PC-9 (cell line): Measurements from ENCODE around the gene TRMT1. TPM values are rescaled to one million over a fixed set of nuclear protein-coding genes. Genes with fewer than 3 reads are reported as not detected.

Source experiments
- BruUV-seq: library from RNA; stranded (reverse); fragments of 400-500 nt; replicated peaks from 2 replicates; lab custom pipeline; 2021; lab: Mats Ljungman, UMichigan
- CTCF ChIA-PET: fragments of 300-600 bp; sonication (Branson Sonifier 250); formaldehyde crosslinking; loops from one replicate; lab custom pipeline; 2022; ENCODE audit warnings: antibody characterized with exemption; lab: Charles Lee
- POLR2A ChIA-PET: fragments of 300-600 bp; sonication (Branson Sonifier 250); formaldehyde crosslinking; loops from one replicate; lab custom pipeline; 2022; ENCODE audit warnings: antibody characterized with exemption; ENCODE audit not compliant: unreplicated experiment; lab: Charles Lee
- DNase-seq, 2 experiments: peaks; one replicate each; pipeline versions ENCODE4 v3.0.0 to v3.0.0-alpha.2; 2015 to 2022; ENCODE audit warnings: mixed read lengths in 1 of 2
- H2AFZ ChIP-seq: fragments of 200-600 bp; sonication (generic); 2 replicates; pipeline ENCODE4 v1.8.1; 2017; ENCODE audit warnings: antibody characterized with exemption
- H3F3A ChIP-seq: fragments of 200-600 bp; sonication (generic); 2 replicates; pipeline ENCODE4 v1.8.1; 2017; ENCODE audit warnings: antibody characterized with exemption, mild to moderate bottlenecking, low read depth; ENCODE audit not compliant: insufficient read depth
- H3K27ac ChIP-seq: fragments of 200-600 bp; sonication (generic); 2 replicates; pipeline ENCODE4 v1.6.1; 2016; ENCODE audit warnings: mixed run types
- H3K27me3 ChIP-seq: fragments of 200-600 bp; sonication (generic); 2 replicates; pipeline ENCODE4 v1.6.1; 2016; ENCODE audit warnings: low read depth, mixed run types; ENCODE audit not compliant: insufficient read depth
- H3K36me3 ChIP-seq: fragments of 200-600 bp; sonication (generic); 2 replicates; pipeline ENCODE4 v1.6.1; 2016; ENCODE audit warnings: low read depth, mixed run types
- H3K4me1 ChIP-seq: fragments of 200-600 bp; sonication (generic); replicated peaks from 2 replicates; pipeline ENCODE4 v1.6.1; 2016; ENCODE audit warnings: mixed run types; ENCODE audit not compliant: insufficient read depth
- H3K4me2 ChIP-seq: fragments of 200-600 bp; sonication (generic); 2 replicates; pipeline ENCODE4 v1.6.1; 2017; ENCODE audit warnings: mixed run types
- H3K4me3 ChIP-seq: fragments of 200-600 bp; sonication (generic); 2 replicates; pipeline ENCODE4 v1.6.1; 2016; ENCODE audit warnings: mixed run types
- H3K79me2 ChIP-seq: fragments of 200-600 bp; sonication (generic); 2 replicates; pipeline ENCODE4 v1.6.1; 2017; ENCODE audit warnings: low read depth, mixed run types
- H3K9me2 ChIP-seq: fragments of 200-600 bp; sonication (generic); 2 replicates; pipeline ENCODE4 v1.8.1; 2017; ENCODE audit warnings: mild to moderate bottlenecking; ENCODE audit not compliant: insufficient read depth
- H3K9me3 ChIP-seq: fragments of 200-600 bp; sonication (generic); 2 replicates; pipeline ENCODE4 v1.8.1; 2016; ENCODE audit warnings: low read depth; ENCODE audit not compliant: insufficient read depth
- H4K20me1 ChIP-seq: fragments of 200-600 bp; sonication (generic); 2 replicates; pipeline ENCODE4 v1.8.1; 2017; ENCODE audit not compliant: insufficient read depth
- EZH2 ChIP-seq: fragments of 200-600 bp; sonication (generic); IDR thresholded peaks from 2 replicates; pipeline ENCODE4 v1.8.0; 2017; ENCODE audit warnings: antibody characterized with exemption, low read depth
- intact Hi-C: fragments of 100-400 bp; cut with micrococcal nuclease; formaldehyde crosslinking; loops from one replicate; pipeline ENCODE4 v1.10.0; 2022; ENCODE audit not compliant: unreplicated experiment
- total RNA-seq: library from RNA; stranded (reverse); gene quantifications from 2 replicates; pipeline ENCODE4 v1.2.3, GENCODE V29; 2021
- TF ChIP-seq, protein P1 (sequence below): fragments of 200-600 bp; sonication (generic); conservative IDR thresholded peaks from 2 replicates; pipeline ENCODE4 v1.6.1; 2017; ENCODE audit warnings: mixed run types, antibody characterized with exemption, mild to moderate bottlenecking, moderate library complexity

Gene TRMT1
- total RNA-seq, 1 experiment from 2014 or later, result 44.1 TPM

GRCh38 chr19:13069415-13070359 lies 46.9 kb downstream of the TRMT1 start:
- CTCF ChIA-PET, result interaction anchor here (1.2 kb wide), 1 partner anchor 8 kb away, joined by 5 read pairs; no protein-coding TSS in a partner anchor
- POLR2A ChIA-PET, result no interaction called here
- H3K27me3 ChIP-seq, result peaks cover 55% of the 10 kb centered on the region; the same call in 1 of the 2 replicates
- H3K27ac ChIP-seq, result no peak overlapping the region
- no peaks in the 10 kb centered on the region for H3K4me1 ChIP-seq
- H4K20me1 ChIP-seq, result no peaks in the 10 kb centered on the region
- H3K36me3 ChIP-seq, result no peaks in the 10 kb centered on the region
- no peak for TF ChIP-seq EZH2
- TF ChIP-seq, protein P1, sequence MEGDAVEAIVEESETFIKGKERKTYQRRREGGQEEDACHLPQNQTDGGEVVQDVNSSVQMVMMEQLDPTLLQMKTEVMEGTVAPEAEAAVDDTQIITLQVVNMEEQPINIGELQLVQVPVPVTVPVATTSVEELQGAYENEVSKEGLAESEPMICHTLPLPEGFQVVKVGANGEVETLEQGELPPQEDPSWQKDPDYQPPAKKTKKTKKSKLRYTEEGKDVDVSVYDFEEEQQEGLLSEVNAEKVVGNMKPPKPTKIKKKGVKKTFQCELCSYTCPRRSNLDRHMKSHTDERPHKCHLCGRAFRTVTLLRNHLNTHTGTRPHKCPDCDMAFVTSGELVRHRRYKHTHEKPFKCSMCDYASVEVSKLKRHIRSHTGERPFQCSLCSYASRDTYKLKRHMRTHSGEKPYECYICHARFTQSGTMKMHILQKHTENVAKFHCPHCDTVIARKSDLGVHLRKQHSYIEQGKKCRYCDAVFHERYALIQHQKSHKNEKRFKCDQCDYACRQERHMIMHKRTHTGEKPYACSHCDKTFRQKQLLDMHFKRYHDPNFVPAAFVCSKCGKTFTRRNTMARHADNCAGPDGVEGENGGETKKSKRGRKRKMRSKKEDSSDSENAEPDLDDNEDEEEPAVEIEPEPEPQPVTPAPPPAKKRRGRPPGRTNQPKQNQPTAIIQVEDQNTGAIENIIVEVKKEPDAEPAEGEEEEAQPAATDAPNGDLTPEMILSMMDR, result no peak
- BruUV-seq, result no TSS peak
- H2AFZ ChIP-seq, result no peak overlapping the region
- no peaks in the 10 kb centered on the region for H3K79me2 ChIP-seq
- intact Hi-C loops, result no loop called here
- no peaks in the 10 kb centered on the region for H3F3A ChIP-seq
- no peaks in the 10 kb centered on the region for H3K9me3 ChIP-seq
- no peak overlapping the region for H3K4me2 ChIP-seq
- no peak overlapping the region for H3K4me3 ChIP-seq
- H3K9me2 ChIP-seq, result no peaks in the 10 kb centered on the region
- DNase-seq, result no peak

DNA sequence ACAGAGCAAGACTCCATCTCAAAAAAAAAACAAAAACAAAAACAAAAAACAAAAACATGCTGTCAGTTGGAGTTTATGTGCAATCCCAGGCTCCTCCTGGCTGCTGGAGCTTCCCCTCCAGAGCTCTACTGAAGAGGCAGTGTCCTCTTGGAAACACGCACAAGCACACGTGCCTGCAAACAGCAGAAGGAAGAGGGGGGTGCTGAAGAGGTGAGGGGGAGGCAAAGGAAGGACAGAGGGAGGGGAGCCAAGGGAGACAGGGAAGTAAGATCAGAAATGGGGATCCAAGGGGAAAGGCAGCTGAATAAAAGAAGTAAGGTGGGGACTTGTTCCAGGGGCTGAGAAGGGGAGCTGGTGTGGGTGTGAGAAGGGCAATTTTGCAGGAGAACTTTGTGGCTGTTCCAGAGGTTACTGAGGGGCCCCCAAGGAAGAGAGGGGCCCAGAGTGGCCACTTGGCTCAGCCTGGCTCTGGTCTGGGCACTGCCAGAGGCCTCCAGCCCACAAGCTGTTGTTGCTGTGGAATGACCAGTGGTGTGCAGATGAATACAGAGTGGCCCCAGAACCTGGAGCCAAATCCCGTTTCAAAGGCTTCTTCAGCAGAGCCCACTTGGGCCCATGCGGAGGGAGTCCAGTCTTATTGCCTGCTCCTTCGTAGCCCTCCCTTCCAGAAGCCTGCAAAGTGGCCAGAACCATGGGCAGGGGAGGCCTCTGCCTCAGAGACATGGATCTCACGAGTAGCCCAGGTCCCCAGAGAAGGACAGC lies 48.3 kb downstream of the TRMT1 start:
- Histone ChIP-seq H3K79me2 (no peaks in the 10 kb centered on the region), H3K9me3 (no peaks in the 10 kb centered on the region), H3F3A (no peaks in the 10 kb centered on the region), H3K36me3 (no peaks in the 10 kb centered on the region), H3K4me3 (no peak overlapping the region), H3K27ac (no peak overlapping the region), H3K9me2 (no peaks in the 10 kb centered on the region), H4K20me1 (no peaks in the 10 kb centered on the region), H3K27me3 (peaks cover 65% of the 10 kb centered on the region), H3K4me2 (no peak overlapping the region), H2AFZ (no peak overlapping the region), H3K4me1 (no peaks in the 10 kb centered on the region)
- DNase-seq, result no peak
- no TSS peak for BruUV-seq
- ChIA-PET POLR2A (interaction anchor here (0.5 kb wide), 1 partner anchor 55 kb away, joined by 16 read pairs; no protein-coding TSS in a partner anchor), CTCF (no interaction called here)
- intact Hi-C loops, result no loop called here
- no peak for TF ChIP-seq EZH2
- TF ChIP-seq, protein P1, result no peak

GRCh38 chr19:13066933-13067807 lies 49.4 kb downstream of the TRMT1 start:
- Histone ChIP-seq H3K79me2 (no peaks in the 10 kb centered on the region), H4K20me1 (no peaks in the 10 kb centered on the region), H3K4me2 (no peak overlapping the region), H3K36me3 (no peaks in the 10 kb centered on the region), H2AFZ (no peak overlapping the region), H3K27ac (no peak overlapping the region), H3K4me3 (no peak overlapping the region), H3K27me3 (peaks cover 66% of the 10 kb centered on the region), H3K9me2 (no peaks in the 10 kb centered on the region), H3F3A (no peaks in the 10 kb centered on the region), H3K4me1 (no peaks in the 10 kb centered on the region), H3K9me3 (no peaks in the 10 kb centered on the region)
- ChIA-PET POLR2A (no interaction called here), CTCF (no interaction called here)
- TF ChIP-seq EZH2, result no peak
- TF ChIP-seq, protein P1, result no peak
- intact Hi-C loops, result no loop called here
- BruUV-seq, result no TSS peak
- DNase-seq, result no peak
